Tibial nerve (tissue), 4 donors: ENCODE measurements around the gene ISG20L2. TPM values are rescaled to one million over a fixed set of nuclear protein-coding genes. Genes with fewer than 3 reads are reported as not detected.

Source experiments
- DNase-seq, 2 donors: peaks; one replicate each; pipeline ENCODE4 v3.0.0-alpha.2; 2019; ENCODE audit warnings: low spot score in 2 of 2
- H3K27ac ChIP-seq, 4 donors: fragments of 200-600 bp; sonication (generic) in 3 of 4; one replicate each; pipeline ENCODE4 v1.5.1; 2017 to 2019; ENCODE audit warnings: mild to moderate bottlenecking in 1 of 4
- H3K27me3 ChIP-seq, 2 donors: fragments of 200-600 bp; sonication (generic) in 1 of 2; one replicate each; pipeline versions ENCODE4 v1.5.1 to v1.6.0; 2017 to 2019
- H3K36me3 ChIP-seq, 3 donors: fragments of 200-600 bp; sonication (generic); one replicate each; pipeline ENCODE4 v1.5.1; 2018 to 2019
- H3K4me1 ChIP-seq, 4 donors: fragments of 200-600 bp; sonication (generic) in 3 of 4; one replicate each; pipeline ENCODE4 v1.5.1; 2017 to 2019
- H3K4me3 ChIP-seq, 4 donors: fragments of 200-600 bp; sonication (generic) in 3 of 4; one replicate each; pipeline ENCODE4 v1.5.1; 2017 to 2019; ENCODE audit warnings: mild to moderate bottlenecking in 1 of 4, moderate library complexity in 1 of 4
- H3K9me3 ChIP-seq, 4 donors: fragments of 200-600 bp; sonication (generic) in 3 of 4; one replicate each; pipeline ENCODE4 v1.5.1; 2017 to 2019
- CTCF ChIP-seq, 5 experiments: fragments of 200-600 bp in 3 of 5; fragments of 450-650 bp in 2 of 5; sonication (generic) in 3 of 5; IDR thresholded peaks; one replicate each; pipeline ENCODE4 v1.5.1; 2016 to 2019; ENCODE audit warnings: antibody characterized with exemption in 5 of 5, mild to moderate bottlenecking in 3 of 5, moderate library complexity in 2 of 5
- EP300 ChIP-seq, 2 donors: sonication (generic); formaldehyde crosslinking; IDR thresholded peaks; one replicate each; pipeline ENCODE4 v1.6.1; 2017; ENCODE audit warnings: antibody characterized with exemption in 2 of 2, mild to moderate bottlenecking in 1 of 2
- POLR2A ChIP-seq, 2 donors: fragments of 450-650 bp; IDR thresholded peaks; one replicate each; pipeline ENCODE4 v1.6.1; 2017; ENCODE audit warnings: antibody characterized with exemption in 2 of 2, mild to moderate bottlenecking in 2 of 2, moderate library complexity in 2 of 2
- WGBS, 2 donors: methylation state at CpG; one replicate each; pipeline ENCODE4 v1.1.5; 2018; 5-methylcytosine and 5-hydroxymethylcytosine counted together
- total RNA-seq, 4 donors: library from RNA; depleted of rRNA; stranded (reverse); fragments of >200 nt; gene quantifications; one replicate each; pipeline ENCODE4 v1.1.0, GENCODE V29; 2016

Gene ISG20L2
- 10 to 100 TPM; 10.1 to 24.9 (median 18.6) TPM for total RNA-seq

- Histone ChIP-seq H3K9me3 (no peaks in the 10 kb centered on the region), H3K27me3 (no peaks in the 10 kb centered on the region), H3K27ac (peak within 1 kb of the TSS; percentile 97 to 100 (median 98)), H3K4me1 (peaks cover 0 to 58% (median 35%) of the 10 kb centered on the region in 4 donors), H3K4me3 (peak within 1 kb of the TSS; percentile 67 to 95 (median 88)), H3K36me3 (peaks cover 0 to 42% (median under 1%) of the 10 kb centered on the region in 3 donors)
- TF ChIP-seq EP300 (IDR thresholded peaks at IDR 0.05) (peak; percentile 18 to 86), POLR2A (IDR thresholded peaks at IDR 0.05) (peak in 1 of 2 donors; percentile 67), CTCF (IDR thresholded peaks at IDR 0.05) (peak in 1 of 5 experiments; percentile 30)
- peak; percentile 93 to 95 for DNase-seq
- WGBS, 2 donors = 1% methylated on average over 45 to 57 of the region's 57 CpGs
These were observed at the start of gene ISG20L2 for GRCh38 chr1:156728599-156729462. TSS of gene ISG20L2 (minus strand) at chr1:156728766. CDS start at chr1:156727652, 1,114 bp downstream.

GRCh38 chr1:156777573-156777972, 49.0 kb upstream of the ISG20L2 start:
- DNase-seq = no peak
- Histone ChIP-seq H3K4me3 (no peak overlapping the region), H3K36me3 (peaks cover 0 to 5% (median 0%) of the 10 kb centered on the region in 3 donors), H3K9me3 (no peaks in the 10 kb centered on the region), H3K4me1 (peaks cover 0 to 49% (median 15%) of the 10 kb centered on the region in 4 donors), H3K27me3 (no peaks in the 10 kb centered on the region), H3K27ac (no peak overlapping the region)
- no peak for TF ChIP-seq CTCF (IDR thresholded peaks at IDR 0.05)
- TF ChIP-seq POLR2A (IDR thresholded peaks at IDR 0.05) = no peak
- no peak for TF ChIP-seq EP300 (IDR thresholded peaks at IDR 0.05)
- 61 to 65% methylated on average over 1 of the region's 1 CpG for WGBS, 2 donors

GRCh38 chr1:156776942-156777341, 48.4 kb upstream of the ISG20L2 start:
- Histone ChIP-seq H3K9me3 (no peaks in the 10 kb centered on the region), H3K36me3 (no peaks in the 10 kb centered on the region), H3K27ac (no peak overlapping the region), H3K27me3 (no peaks in the 10 kb centered on the region), H3K4me3 (no peak overlapping the region), H3K4me1 (peaks cover 0 to 50% (median 19%) of the 10 kb centered on the region in 4 donors)
- TF ChIP-seq EP300 (IDR thresholded peaks at IDR 0.05) (no peak), CTCF (IDR thresholded peaks at IDR 0.05) (no peak), POLR2A (IDR thresholded peaks at IDR 0.05) (no peak)
- WGBS, 2 donors = 63 to 71% methylated on average over 4 of the region's 4 CpGs
- DNase-seq = no peak

GRCh38 chr1:156775799-156776198, 47.2 kb upstream of the ISG20L2 start:
- no peak for TF ChIP-seq EP300 (IDR thresholded peaks at IDR 0.05)
- no peak for TF ChIP-seq CTCF (IDR thresholded peaks at IDR 0.05)
- no peak for TF ChIP-seq POLR2A (IDR thresholded peaks at IDR 0.05)
- 83 to 84% methylated on average over 5 of the region's 5 CpGs for WGBS, 2 donors
- no peak overlapping the region for H3K4me3 ChIP-seq
- H3K27me3 ChIP-seq = no peaks in the 10 kb centered on the region
- H3K9me3 ChIP-seq = no peaks in the 10 kb centered on the region
- H3K4me1 ChIP-seq = peaks cover 0 to 52% (median 20%) of the 10 kb centered on the region in 4 donors
- no peak overlapping the region for H3K27ac ChIP-seq
- peaks cover 0 to 4% (median 0%) of the 10 kb centered on the region in 3 donors for H3K36me3 ChIP-seq
- no peak for DNase-seq

GRCh38 chr1:156773607-156774006, 45.0 kb upstream of the ISG20L2 start:
- 80 to 89% methylated on average over 3 of the region's 3 CpGs for WGBS, 2 donors
- H3K4me1 ChIP-seq = peaks cover 0 to 74% (median 38%) of the 10 kb centered on the region in 4 donors
- H3K27ac ChIP-seq = no peak overlapping the region

More at GRCh38 chr1:156773607-156774006, 45.0 kb upstream of the ISG20L2 start:
- Histone ChIP-seq H3K4me3 (no peak overlapping the region), H3K9me3 (no peaks in the 10 kb centered on the region), H3K27me3 (no peaks in the 10 kb centered on the region), H3K36me3 (peaks cover 0 to 10% (median 0%) of the 10 kb centered on the region in 3 donors)
- no peak for DNase-seq
- TF ChIP-seq EP300 (IDR thresholded peaks at IDR 0.05) = no peak
- no peak for TF ChIP-seq POLR2A (IDR thresholded peaks at IDR 0.05)
- TF ChIP-seq CTCF (IDR thresholded peaks at IDR 0.05) = no peak
